ENCODE data around the gene CDC42BPB. TPM values are rescaled to one million over a fixed set of nuclear protein-coding genes. Genes with fewer than 3 reads are reported as not detected.

Gene CDC42BPB
- 102 TPM for total RNA-seq
- long read RNA-seq, full-length matches to known transcripts: 1 of 26 reads
- long read RNA-seq, partial matches to known transcripts: 16 of 26 reads
- long read RNA-seq, other reads (novel, unspliced or antisense): 9 of 26 reads

DNA sequence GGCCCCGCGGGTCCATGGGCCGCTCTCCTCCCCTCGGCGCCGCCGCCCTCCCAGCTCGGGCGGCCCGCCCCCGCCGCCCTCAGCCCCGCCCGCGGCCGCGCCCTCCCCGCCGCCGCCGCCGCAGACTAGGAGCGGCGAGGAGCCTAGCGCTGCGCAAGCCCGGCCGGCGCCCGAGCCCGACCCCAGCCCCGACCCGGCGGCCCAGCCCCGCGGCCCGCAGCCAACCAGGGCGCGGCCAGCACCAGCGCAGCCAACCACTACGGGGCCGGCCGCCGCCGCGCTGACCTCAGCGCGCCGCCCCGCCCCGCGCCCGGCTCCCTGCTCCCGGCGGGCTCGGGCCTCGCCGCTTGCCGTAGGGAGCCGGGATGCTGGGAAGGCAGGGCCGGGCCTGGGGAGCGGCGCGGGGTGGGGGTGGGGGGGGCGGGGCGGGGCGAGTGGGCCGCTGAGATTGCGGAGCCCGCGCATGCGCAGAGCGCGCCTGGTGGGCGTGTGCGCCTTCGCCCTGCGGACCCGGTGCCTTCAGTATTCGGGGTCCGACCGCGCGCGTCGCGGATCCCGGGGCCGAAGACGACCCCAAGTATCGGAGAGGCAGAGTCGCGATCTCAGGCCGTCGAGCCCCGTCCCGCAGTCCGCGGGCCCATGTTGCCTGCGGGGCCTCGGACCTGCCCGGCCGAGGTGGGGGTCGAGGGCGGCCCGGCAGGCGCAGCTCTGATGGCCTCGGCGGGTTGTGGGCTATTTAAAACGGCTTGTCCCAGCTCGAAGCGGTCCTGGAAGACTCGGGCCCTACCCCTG lies at the start of gene CDC42BPB:
Gene CDC42BPB, minus strand, starts transcription at position 178 of the 792 bp plus-strand sequence. CDS start 376 bp downstream, outside the sequence.
- Histone ChIP-seq H3K27ac (peak within 1 kb of the TSS; percentile 88), H3K27me3 (no peaks in the 10 kb centered on the region), H3K9me3 (no peaks in the 10 kb centered on the region), H3K4me1 (peaks cover 34% of the 10 kb centered on the region), H3K4me3 (peak within 1 kb of the TSS; percentile 95), H3K36me3 (no peaks in the 10 kb centered on the region)
- peak; percentile 95 for DNase-seq
- intact Hi-C loops (cut with DNase I): no loop called here
- TF ChIP-seq, protein P1, sequence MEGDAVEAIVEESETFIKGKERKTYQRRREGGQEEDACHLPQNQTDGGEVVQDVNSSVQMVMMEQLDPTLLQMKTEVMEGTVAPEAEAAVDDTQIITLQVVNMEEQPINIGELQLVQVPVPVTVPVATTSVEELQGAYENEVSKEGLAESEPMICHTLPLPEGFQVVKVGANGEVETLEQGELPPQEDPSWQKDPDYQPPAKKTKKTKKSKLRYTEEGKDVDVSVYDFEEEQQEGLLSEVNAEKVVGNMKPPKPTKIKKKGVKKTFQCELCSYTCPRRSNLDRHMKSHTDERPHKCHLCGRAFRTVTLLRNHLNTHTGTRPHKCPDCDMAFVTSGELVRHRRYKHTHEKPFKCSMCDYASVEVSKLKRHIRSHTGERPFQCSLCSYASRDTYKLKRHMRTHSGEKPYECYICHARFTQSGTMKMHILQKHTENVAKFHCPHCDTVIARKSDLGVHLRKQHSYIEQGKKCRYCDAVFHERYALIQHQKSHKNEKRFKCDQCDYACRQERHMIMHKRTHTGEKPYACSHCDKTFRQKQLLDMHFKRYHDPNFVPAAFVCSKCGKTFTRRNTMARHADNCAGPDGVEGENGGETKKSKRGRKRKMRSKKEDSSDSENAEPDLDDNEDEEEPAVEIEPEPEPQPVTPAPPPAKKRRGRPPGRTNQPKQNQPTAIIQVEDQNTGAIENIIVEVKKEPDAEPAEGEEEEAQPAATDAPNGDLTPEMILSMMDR (IDR thresholded peaks at IDR 0.05): no peak
- peak; percentile 96 for ATAC-seq

GRCh38 chr14:103105580-103106150 lies 48.3 kb upstream of the CDC42BPB start:
- ATAC-seq (no peak), DNase-seq (no peak)
- intact Hi-C loops (cut with DNase I): loop anchor here (10.0 kb wide), 2 partner anchors 79 to 189 kb away; no protein-coding TSS in a partner anchor
- Histone ChIP-seq H3K27me3 (peaks cover 34% of the 10 kb centered on the region), H3K4me3 (no peak overlapping the region), H3K9me3 (no peaks in the 10 kb centered on the region), H3K4me1 (peaks cover 33% of the 10 kb centered on the region), H3K27ac (no peak overlapping the region), H3K36me3 (no peaks in the 10 kb centered on the region)
- TF ChIP-seq, protein P1 (IDR thresholded peaks at IDR 0.05): no peak

- Histone ChIP-seq H3K4me1 (peaks cover 25% of the 10 kb centered on the region), H3K36me3 (no peaks in the 10 kb centered on the region), H3K27me3 (peaks cover 34% of the 10 kb centered on the region), H3K4me3 (no peak overlapping the region), H3K27ac (no peak overlapping the region), H3K9me3 (no peaks in the 10 kb centered on the region)
- TF ChIP-seq, protein P1 (IDR thresholded peaks at IDR 0.05): peak; percentile 96
- DNase-seq: peak; percentile 89
- intact Hi-C loops (cut with DNase I): loop anchor here (10.0 kb wide), 2 partner anchors 80 to 190 kb away; no protein-coding TSS in a partner anchor
- ATAC-seq: peak; percentile 84
Measured at GRCh38 chr14:103104654-103105452, 47.5 kb upstream of the CDC42BPB start.

DNA sequence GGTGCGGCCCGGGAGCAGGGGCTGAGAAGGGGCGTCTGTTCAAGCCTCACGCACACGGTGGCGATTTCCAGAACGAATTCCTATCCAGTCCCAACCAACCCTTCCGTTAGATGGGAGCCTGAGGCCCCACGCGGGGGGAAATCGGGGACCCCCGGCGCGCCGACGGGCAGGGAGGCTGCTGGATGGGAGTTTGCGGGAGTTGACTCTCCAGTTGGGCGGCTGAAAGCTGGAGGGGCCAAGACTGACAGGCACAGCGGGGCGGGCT lies 47.0 kb upstream of the CDC42BPB start:
- no peak overlapping the region for H3K27ac ChIP-seq
- H3K27me3 ChIP-seq: peaks cover 34% of the 10 kb centered on the region
- peak overlapping the region; percentile 30 for H3K4me3 ChIP-seq
- H3K36me3 ChIP-seq: no peaks in the 10 kb centered on the region
- TF ChIP-seq, protein P1 (IDR thresholded peaks at IDR 0.05): no peak
- ATAC-seq: no peak
- DNase-seq: no peak
- peaks cover 24% of the 10 kb centered on the region for H3K4me1 ChIP-seq
- intact Hi-C loops (cut with DNase I): loop anchor here (10.0 kb wide), 2 partner anchors 80 to 190 kb away; no protein-coding TSS in a partner anchor
- H3K9me3 ChIP-seq: no peaks in the 10 kb centered on the region

Data from upper lobe of right lung (tissue), 1 donor.